COLO668 (cell line): ENCODE data around the gene METTL9.
"Not testable (repeated sequence)": the region's sequence is repeated elsewhere in the genome, so short reads cannot be mapped to it uniquely, and the experiment has no call there.

Experiments used
- DNase-seq: peaks from one replicate; lab custom pipeline; 2025; ENCODE audit not compliant: unreplicated experiment; lab: John Stamatoyannopoulos, UW

Gene METTL9

GRCh38 chr16:21654881-21655280, 55.5 kb downstream of the METTL9 start:
- DNase-seq = no peak

- peak; percentile 8 for DNase-seq
Observed at GRCh38 chr16:21656795-21657768, 57.7 kb downstream of the METTL9 start.

- DNase-seq = no peak
Observed at GRCh38 chr16:21659124-21659523, 59.7 kb downstream of the METTL9 start.

- no peak for DNase-seq
Observed at GRCh38 chr16:21663889-21664647, 64.7 kb downstream of the METTL9 start, which contains the start of gene OTOA. Gene OTOA (plus strand): TSS chr16:21663968. CDS start chr16:21678515, 14,547 bp downstream.

GRCh38 chr16:21664801-21665492, 65.6 kb downstream of the METTL9 start:
- DNase-seq = no peak

GRCh38 chr16:21666772-21667171, 67.4 kb downstream of the METTL9 start:
- DNase-seq = no peak

GRCh38 chr16:21667575-21667974, 68.2 kb downstream of the METTL9 start:
- no peak for DNase-seq

- DNase-seq = no peak
Observed at GRCh38 chr16:21673469-21673868, 74.1 kb downstream of the METTL9 start.

- DNase-seq = not testable (repeated sequence)
Observed at GRCh38 chr16:21674456-21674855, 75.1 kb downstream of the METTL9 start.

- not testable (repeated sequence) for DNase-seq
Observed at GRCh38 chr16:21680714-21681113, 81.3 kb downstream of the METTL9 start.

GRCh38 chr16:21683184-21683583, 83.8 kb downstream of the METTL9 start:
- DNase-seq = no peak

GRCh38 chr16:21684199-21684598, 84.8 kb downstream of the METTL9 start:
- DNase-seq = peak; percentile 42

- DNase-seq = no peak
Observed at GRCh38 chr16:21685034-21685455, 85.7 kb downstream of the METTL9 start.

GRCh38 chr16:21689107-21689506, 89.7 kb downstream of the METTL9 start:
- no peak for DNase-seq

GRCh38 chr16:21690967-21691366, 91.6 kb downstream of the METTL9 start:
- not testable (repeated sequence) for DNase-seq

- no peak for DNase-seq
Observed at GRCh38 chr16:21694609-21695008, 95.2 kb downstream of the METTL9 start.

- no peak for DNase-seq
Observed at GRCh38 chr16:21697032-21697431, 97.7 kb downstream of the METTL9 start.

GRCh38 chr16:21698169-21699032, 99.0 kb downstream of the METTL9 start:
- no peak for DNase-seq

GRCh38 chr16:21701271-21701670, 101.9 kb downstream of the METTL9 start:
- no peak for DNase-seq

GRCh38 chr16:21702276-21702675, 102.9 kb downstream of the METTL9 start:
- no peak for DNase-seq
